HL-60 (cell line): Measurements from ENCODE around the gene CAMK1D.
A peak's percentile ranks its signal among the peaks of the same experiment; 100 is the strongest.

Source experiments
- CTCF ChIP-seq: IDR thresholded peaks from one replicate; pipeline ENCODE4 v1.5.1; 2011; ENCODE audit warnings: low read length, control low read depth, inconsistent platforms; ENCODE audit not compliant: insufficient read depth
- POLR2AphosphoS5 ChIP-seq: IDR thresholded peaks from 2 replicates; pipeline ENCODE4 v1.6.1; 2012; ENCODE audit warnings: low read depth

GRCh38 chr10:12782537-12782936 lies 433.2 kb downstream of the CAMK1D start:
- TF ChIP-seq POLR2AphosphoS5: no peak
- TF ChIP-seq CTCF: peak; percentile 6
